HG03439 (cell line): ENCODE results near the gene TMED8.

Experiments
- ATAC-seq: cut with Tn5 transposase; IDR thresholded peaks from one replicate; pipeline ENCODE4 v1.9.1; 2021; ENCODE audit warnings: mild to moderate bottlenecking, moderate library complexity; ENCODE audit not compliant: unreplicated experiment

TMED8 gene

DNA sequence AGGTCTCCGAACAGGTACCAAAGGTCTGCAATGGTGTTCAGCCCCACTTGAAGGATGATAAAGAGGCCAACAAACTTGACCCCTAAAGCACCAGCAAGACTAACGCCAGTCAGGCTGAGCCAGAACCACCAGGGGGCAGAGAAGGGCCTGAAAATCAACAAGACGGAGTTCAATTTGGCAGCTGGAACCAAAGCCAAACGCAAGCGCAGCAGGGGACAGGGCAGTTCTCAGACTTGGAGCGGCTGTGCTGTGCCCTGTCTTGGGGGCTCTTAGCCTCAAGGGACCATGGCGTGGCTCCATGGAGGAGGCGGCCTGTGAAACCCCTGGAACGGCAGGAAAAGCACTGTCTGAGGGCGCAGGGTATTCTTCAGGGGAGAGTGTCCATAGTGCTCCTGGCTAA, 75.8 kb downstream of the TMED8 start:
- peak; percentile 54 for ATAC-seq

DNA sequence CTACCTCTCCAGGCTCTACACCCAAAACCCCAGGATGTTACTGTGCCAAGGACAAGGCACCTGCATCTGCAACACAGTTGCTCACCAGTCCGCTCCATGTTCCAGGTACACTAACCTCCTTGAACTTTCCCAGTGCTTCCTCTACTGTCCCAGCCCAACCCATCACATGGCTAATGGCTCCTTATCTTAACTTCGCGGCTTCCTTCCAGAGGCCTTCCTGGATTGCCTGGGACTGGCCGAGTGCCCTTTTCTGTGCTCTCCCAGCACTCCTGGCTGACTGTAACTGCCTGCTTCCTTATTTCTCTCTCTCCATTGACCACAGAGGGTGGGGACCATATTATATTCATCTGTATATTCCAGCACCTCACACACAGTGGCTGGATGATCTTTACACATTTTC, 77.1 kb downstream of the TMED8 start:
- ATAC-seq, result no peak

- no peak for ATAC-seq
These were observed 80.0 kb downstream of the TMED8 start for GRCh38 chr14:77296906-77297305.

GRCh38 chr14:77296155-77296554, 80.7 kb downstream of the TMED8 start:
- no peak for ATAC-seq

GRCh38 chr14:77290705-77291104, 86.2 kb downstream of the TMED8 start:
- no peak for ATAC-seq

- ATAC-seq, result no peak
These were observed 90.3 kb downstream of the TMED8 start for GRCh38 chr14:77286576-77286975.
